NCI-H1436 (cell line): ENCODE measurements around the gene MAML3.

Experiments used
- DNase-seq: peaks from one replicate; lab custom pipeline; 2025; lab: John Stamatoyannopoulos, UW

Gene MAML3

GRCh38 chr4:140071806-140072205 is 82.2 kb downstream of the MAML3 start:
- no peak for DNase-seq

DNA sequence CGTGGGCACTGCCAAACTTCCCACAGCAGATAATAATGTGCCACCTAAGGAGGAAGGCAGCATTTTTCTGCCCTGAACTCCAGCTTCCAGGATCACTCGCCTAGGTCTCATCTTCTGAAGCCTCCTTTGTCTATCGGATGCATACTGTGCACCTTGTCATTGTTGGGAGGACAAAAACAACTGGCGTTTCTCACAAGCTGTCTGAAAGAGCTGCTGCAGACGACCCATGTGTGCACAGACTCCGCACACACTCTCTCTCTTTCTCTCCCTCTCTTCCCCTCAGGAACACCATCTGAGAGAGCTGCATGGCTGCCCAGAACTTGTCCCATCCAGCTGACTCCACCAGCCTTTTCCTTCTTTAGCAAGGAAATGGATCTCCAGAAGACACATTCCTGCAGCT is 83.0 kb downstream of the MAML3 start:
- DNase-seq: no peak

GRCh38 chr4:140070366-140070765 is 83.6 kb downstream of the MAML3 start:
- DNase-seq: no peak

GRCh38 chr4:140069066-140069465 is 84.9 kb downstream of the MAML3 start:
- DNase-seq: no peak

DNA sequence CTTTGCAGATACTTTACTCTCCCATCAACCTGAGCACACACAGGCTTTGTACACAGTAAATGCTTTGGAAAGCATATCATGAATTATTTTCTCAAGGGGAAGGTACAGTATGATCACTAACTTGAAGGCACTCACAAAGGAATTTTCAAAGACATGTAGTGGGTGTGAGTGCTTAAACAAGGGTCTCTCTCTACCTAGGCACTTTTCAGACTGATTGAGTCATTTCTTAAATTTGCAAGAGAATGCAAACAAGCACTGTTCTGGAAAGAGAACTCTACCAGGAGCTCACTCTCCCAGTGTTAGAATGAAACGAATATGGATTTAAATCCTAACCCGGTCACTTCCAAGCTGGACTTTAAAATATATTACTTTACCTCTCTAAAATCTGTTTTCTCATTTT is 85.7 kb downstream of the MAML3 start:
- no peak for DNase-seq

- DNase-seq: no peak
Observed at GRCh38 chr4:140066031-140066930, 87.7 kb downstream of the MAML3 start.

DNA sequence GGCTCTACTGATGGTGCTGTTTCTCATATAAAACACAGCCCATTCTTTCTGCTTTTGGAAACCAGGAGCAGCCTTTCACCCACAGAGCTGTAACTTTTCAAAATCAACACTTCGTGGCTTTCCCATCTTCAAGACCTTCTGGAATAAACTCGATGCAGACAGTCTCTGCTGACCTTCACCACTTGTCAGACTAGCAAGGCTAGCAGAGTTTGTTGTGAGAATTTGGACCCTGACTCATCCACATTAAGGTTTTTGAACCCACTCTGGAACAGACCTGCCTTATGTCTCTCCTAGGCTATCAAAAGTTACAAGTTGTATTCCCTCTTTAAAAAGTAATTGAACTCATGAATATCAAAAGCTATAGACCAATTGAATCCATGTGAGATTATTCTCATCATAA is 88.6 kb downstream of the MAML3 start:
- no peak for DNase-seq

GRCh38 chr4:140061659-140062289 is 92.2 kb downstream of the MAML3 start:
- no peak for DNase-seq

DNA sequence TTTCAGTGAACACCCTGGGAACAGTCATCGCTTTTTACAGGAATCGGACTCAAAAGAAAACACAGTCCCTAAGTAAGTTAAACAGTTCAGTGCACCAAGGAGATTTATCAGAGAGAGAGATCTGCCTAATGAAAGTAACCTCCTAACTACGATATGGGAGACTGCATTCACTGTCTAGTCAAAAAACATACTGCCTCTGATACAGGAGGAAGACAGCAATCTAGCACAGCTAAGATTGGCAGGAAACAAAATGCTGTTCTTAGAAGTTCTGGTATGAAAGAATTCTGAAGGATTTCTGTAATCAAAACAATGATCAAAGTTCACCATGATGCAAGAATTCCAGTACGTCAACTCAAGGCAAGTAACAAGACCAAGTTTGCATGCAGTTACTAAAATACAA is 92.8 kb downstream of the MAML3 start:
- no peak for DNase-seq

- no peak for DNase-seq
Observed at GRCh38 chr4:140059159-140059558, 94.8 kb downstream of the MAML3 start.

GRCh38 chr4:140057701-140058100 is 96.3 kb downstream of the MAML3 start:
- no peak for DNase-seq

GRCh38 chr4:140056015-140056414 is 98.0 kb downstream of the MAML3 start:
- DNase-seq: no peak

GRCh38 chr4:140054861-140055260 is 99.1 kb downstream of the MAML3 start:
- DNase-seq: no peak

- no peak for DNase-seq
Observed at GRCh38 chr4:140053185-140053584, 100.8 kb downstream of the MAML3 start.

- DNase-seq: peak; percentile 14
Observed at GRCh38 chr4:140052050-140052449, 101.9 kb downstream of the MAML3 start.

- peak; percentile 79 for DNase-seq
Observed at GRCh38 chr4:140049849-140050637, 103.9 kb downstream of the MAML3 start.

- DNase-seq: peak; percentile 88
Observed at GRCh38 chr4:140049024-140049848, 104.7 kb downstream of the MAML3 start.

GRCh38 chr4:140048419-140048995 is 105.5 kb downstream of the MAML3 start:
- no peak for DNase-seq

GRCh38 chr4:140047786-140048185 is 106.2 kb downstream of the MAML3 start:
- no peak for DNase-seq

- DNase-seq: no peak
Observed at GRCh38 chr4:140047017-140047640, 106.9 kb downstream of the MAML3 start.

GRCh38 chr4:140046543-140046942 is 107.4 kb downstream of the MAML3 start:
- no peak for DNase-seq
